GM12878 (cell line): Measurements from ENCODE around the gene ELL. TPM values are rescaled to one million over a fixed set of nuclear protein-coding genes. Genes with fewer than 3 reads are reported as not detected.
"Not testable (repeated sequence)": the region's sequence is repeated elsewhere in the genome, so short reads cannot be mapped to it uniquely, and the experiment has no call there.

Source experiments
- ATAC-seq: fragments of 200-7000 bp; cut with Tn5 transposase; 3 replicates; pipeline ENCODE4 v1.9.1; 2020; ENCODE audit warnings: mild to moderate bottlenecking, moderate library complexity
- BruUV-seq: library from RNA; stranded (reverse); fragments of 400-500 nt; replicated peaks from 2 replicates; lab custom pipeline; 2021; lab: Mats Ljungman, UMichigan
- CTCF ChIA-PET: fragments of 300-600 bp; sonication (Branson Sonifier 250); formaldehyde crosslinking; extraction: SDS; loops from one replicate; lab custom pipeline; 2021; ENCODE audit warnings: inconsistent platforms; lab: Yijun Ruan, JAX
- POLR2A ChIA-PET: fragments of 350-600 bp; formaldehyde crosslinking; extraction: SDS; loops from one replicate; lab custom pipeline; 2021; ENCODE audit warnings: inconsistent platforms; lab: Charles Lee
- RAD21 ChIA-PET: fragments of 300-600 bp; sonication (Branson Sonifier 250); formaldehyde crosslinking; loops from one replicate; lab custom pipeline; 2023; ENCODE audit warnings: antibody characterized with exemption; ENCODE audit not compliant: unreplicated experiment; lab: Charles Lee
- SMC1A ChIA-PET: fragments of 300-600 bp; sonication (Branson Sonifier 250); formaldehyde crosslinking; loops from one replicate; lab custom pipeline; 2023; ENCODE audit not compliant: unreplicated experiment, uncharacterized antibody; lab: Charles Lee
- DNase-seq: peaks from one replicate; pipeline ENCODE4 v3.0.0-alpha.2; 2011; ENCODE audit warnings: low read depth, low spot score
- FAIRE-seq: peaks from 3 replicates; lab custom pipeline; 2011; peaks lifted over from hg19 to GRCh38; lab: Jason Lieb, UNC
- H2AFZ ChIP-seq: 2 replicates; pipeline ENCODE4 v1.6.0; 2011; ENCODE audit warnings: low read depth, low read length, control low read depth; ENCODE audit not compliant: control insufficient read depth
- H3K27ac ChIP-seq: 2 replicates; pipeline ENCODE4 v1.5.1; 2011; ENCODE audit warnings: control low read depth; ENCODE audit not compliant: control insufficient read depth, insufficient read depth
- H3K27me3 ChIP-seq, 2 experiments: replicated peaks in 1 of 2; 2 replicates each; pipeline versions ENCODE4 v1.6.0 to v1.6.1; 2011; ENCODE audit warnings: low read length in 1 of 2; ENCODE audit not compliant: control insufficient read depth in 2 of 2, insufficient read depth in 2 of 2
- H3K36me3 ChIP-seq, 2 experiments: 2 replicates each; pipeline ENCODE4 v1.5.1; 2011; ENCODE audit warnings: low read length in 1 of 2; ENCODE audit not compliant: control insufficient read depth in 2 of 2, insufficient read depth in 2 of 2
- H3K4me1 ChIP-seq: 2 replicates; pipeline ENCODE4 v1.6.1; 2011; ENCODE audit warnings: mild to moderate bottlenecking, low read length, moderate library complexity, mixed read lengths; ENCODE audit not compliant: control insufficient read depth, insufficient read depth
- H3K4me2 ChIP-seq: 2 replicates; pipeline ENCODE4 v1.6.0; 2011; ENCODE audit warnings: control low read depth; ENCODE audit not compliant: control insufficient read depth, insufficient read depth
- H3K4me3 ChIP-seq: fragments of 200-600 bp; sonication (generic); 2 replicates; pipeline ENCODE4 v1.5.1; 2016
- H3K79me2 ChIP-seq: 2 replicates; pipeline ENCODE4 v1.6.0; 2011; ENCODE audit warnings: low read length; ENCODE audit not compliant: control insufficient read depth, insufficient read depth
- H3K9ac ChIP-seq: 2 replicates; pipeline ENCODE4 v1.8.0; 2011; ENCODE audit warnings: low read length, control low read depth, mixed read lengths; ENCODE audit not compliant: control insufficient read depth, insufficient read depth
- H3K9me3 ChIP-seq: replicated peaks from 3 replicates; pipeline ENCODE4 v1.5.1; 2011; ENCODE audit warnings: mild to moderate bottlenecking, low read length; ENCODE audit not compliant: control insufficient read depth, insufficient read depth
- H4K20me1 ChIP-seq: 2 replicates; pipeline ENCODE4 v1.6.0; 2011; ENCODE audit not compliant: control insufficient read depth, insufficient read depth
- ATF2 ChIP-seq: IDR thresholded peaks from 2 replicates; pipeline ENCODE4 v1.6.1; 2012; ENCODE audit warnings: low read length, inconsistent platforms
- HDAC2 ChIP-seq: fragments of 200-600 bp; sonication (generic); IDR thresholded peaks from 2 replicates; pipeline ENCODE4 v1.6.1; 2017
- MEF2B ChIP-seq: fragments of 450-650 bp; IDR thresholded peaks from 2 replicates; pipeline ENCODE4 v1.6.1; 2018; ENCODE audit warnings: mild to moderate bottlenecking, moderate library complexity; ENCODE audit not compliant: partially characterized antibody, poor library complexity, severe bottlenecking
- MTA2 ChIP-seq: fragments of 450-650 bp; IDR thresholded peaks from 2 replicates; pipeline ENCODE4 v1.6.1; 2016; ENCODE audit warnings: low read depth, mild to moderate bottlenecking, moderate library complexity
- NFIC ChIP-seq: IDR thresholded peaks from 2 replicates; pipeline ENCODE4 v1.6.1; 2012; ENCODE audit warnings: low read depth, mild to moderate bottlenecking, inconsistent platforms, low read length, moderate library complexity
- ZNF274 ChIP-seq: IDR thresholded peaks from one replicate; pipeline ENCODE4 v1.8.0; 2011; ENCODE audit not compliant: insufficient read length, insufficient read depth
- WGBS: methylation state at CpG from one replicate; pipeline ENCODE4 v1.1.6; 2016; ENCODE audit warnings: low lambda C conversion rate; ENCODE audit not compliant: insufficient replicate concordance, insufficient coverage; ENCODE audit errors: missing lambda C conversion rate; 5-methylcytosine and 5-hydroxymethylcytosine counted together
- in situ Hi-C: fragments of 300-500 bp; cut with MboI; formaldehyde crosslinking; loops from 9 replicates; pipeline ENCODE4 v1.14.3; 2018; ENCODE audit warnings: mixed read lengths
- intact Hi-C: fragments of 100-400 bp; cut with micrococcal nuclease; formaldehyde crosslinking; loops from one replicate; pipeline ENCODE4 v1.14.2; 2022; ENCODE audit not compliant: unreplicated experiment
- polyA plus RNA-seq, 11 experiments: library from polyadenylated mRNA; depleted of rRNA in 4 of 11; unstranded in 6 of 11; stranded (reverse) in 5 of 11; fragments of >200 nt; fragmentation: Nextera tagmentation in 4 of 11; fragmentation: Illumina TruSeq in 1 of 11; extraction: Ambion mirVana in 4 of 11; extraction: Trizol in 1 of 11; gene quantifications; 1 replicate in 1 of 11; 2 replicates in 10 of 11; pipeline versions ENCODE4 v1.2.1 to v1.2.3, GENCODE V29; 2011 to 2016; ENCODE audit warnings: inconsistent platforms in 2 of 11, missing spikeins in 2 of 11, low read depth in 1 of 11
- total RNA-seq, 4 experiments: library from RNA; depleted of rRNA in 3 of 4; stranded (reverse); fragments of >200 nt in 3 of 4; fragmentation: Illumina TruSeq in 1 of 4; extraction: Trizol in 1 of 4; gene quantifications; 2 replicates each; pipeline versions ENCODE4 v1.2.1 to v1.2.3, GENCODE V29; 2013 to 2021

The ELL gene
- total and polyA plus RNA-seq, 10 of the 15 experiments (the other 5 are each of a cell fraction or from before 2014, with no cell fraction given) = 0.91 to 25.0 (median 9.1) TPM

GRCh38 chr19:18406749-18407148 is 115.1 kb downstream of the ELL start:
- no peak overlapping the region for H2AFZ ChIP-seq
- BruUV-seq = no TSS peak
- 69% methylated on average over 9 of the region's 9 CpGs for WGBS
- H3K4me2 ChIP-seq = no peak overlapping the region
- intact Hi-C loops = no loop called here
- no peaks in the 10 kb centered on the region for H3K27me3 ChIP-seq
- H3K9ac ChIP-seq = no peak overlapping the region
- FAIRE-seq = no peak
- no peak overlapping the region for H3K4me3 ChIP-seq
- ChIA-PET POLR2A (interaction anchor here (0.9 kb wide), 1 partner anchor 126 kb away, joined by 3 read pairs; the partner anchor contains the start of gene JUND), SMC1A (interaction anchor here (1.4 kb wide), 1 partner anchor 18 kb away, joined by 3 read pairs; no protein-coding TSS in a partner anchor), CTCF (interaction anchor here (1.2 to 7.7 kb wide), 2 partner anchors 17 to 127 kb away, joined by 4 to 144 read pairs; partner anchors contain the start of gene GDF15), RAD21 (interaction anchor here (1.2 to 2.1 kb wide), 2 partner anchors 17 to 58 kb away, joined by 3 to 5 read pairs; no protein-coding TSS in a partner anchor)
- in situ Hi-C loops = loop anchor here (5.0 kb wide), 2 partner anchors 64 to 129 kb away; partner anchors contain the start of gene PGPEP1
- no peak for DNase-seq
- no peaks in the 10 kb centered on the region for H3K79me2 ChIP-seq
- TF ChIP-seq NFIC (no peak), MEF2B (no peak), ZNF274 (no peak), HDAC2 (no peak), MTA2 (no peak), ATF2 (no peak)
- no peaks in the 10 kb centered on the region for H3K36me3 ChIP-seq
- H3K4me1 ChIP-seq = peaks cover 20% of the 10 kb centered on the region
- H4K20me1 ChIP-seq = no peaks in the 10 kb centered on the region
- no peak for ATAC-seq
- H3K27ac ChIP-seq = no peak overlapping the region
- H3K9me3 ChIP-seq = no peaks in the 10 kb centered on the region

- FAIRE-seq, H3K9me3 ChIP-seq, H2AFZ ChIP-seq, H3K9ac ChIP-seq, DNase-seq, H3K4me3 ChIP-seq, H3K27me3 ChIP-seq, intact Hi-C loops, SMC1A ChIA-PET, H3K4me2 ChIP-seq, H3K36me3 ChIP-seq, H3K79me2 ChIP-seq, H4K20me1 ChIP-seq, BruUV-seq, ATAC-seq, H3K27ac ChIP-seq: not testable (repeated sequence)
- peaks cover 26% of the 10 kb centered on the region for H3K4me1 ChIP-seq
- 81% methylated on average over 10 of the region's 11 CpGs for WGBS
- ChIA-PET CTCF (interaction anchor here (7.7 kb wide), 1 partner anchor 16 kb away, joined by 144 read pairs; the partner anchor contains the start of gene GDF15), RAD21 (interaction anchor here (1.2 to 2.1 kb wide), 2 partner anchors 16 to 57 kb away, joined by 3 to 5 read pairs; no protein-coding TSS in a partner anchor), POLR2A (interaction anchor here (0.6 kb wide), 1 partner anchor 116 kb away, joined by 6 read pairs; no protein-coding TSS in a partner anchor)
- in situ Hi-C loops = loop anchor here (5.0 kb wide), 2 partner anchors 63 to 128 kb away; partner anchors contain the start of gene PGPEP1
Observed at GRCh38 chr19:18405754-18406153, 116.1 kb downstream of the ELL start.
